GM18508 (cell line): Measurements from ENCODE around the gene PLAAT2.

ENCODE experiments used
- ATAC-seq: cut with Tn5 transposase; IDR thresholded peaks from one replicate; pipeline ENCODE4 v1.9.1; 2021; ENCODE audit warnings: moderate number of reproducible peaks; ENCODE audit not compliant: insufficient read depth, unreplicated experiment

PLAAT2 gene

DNA sequence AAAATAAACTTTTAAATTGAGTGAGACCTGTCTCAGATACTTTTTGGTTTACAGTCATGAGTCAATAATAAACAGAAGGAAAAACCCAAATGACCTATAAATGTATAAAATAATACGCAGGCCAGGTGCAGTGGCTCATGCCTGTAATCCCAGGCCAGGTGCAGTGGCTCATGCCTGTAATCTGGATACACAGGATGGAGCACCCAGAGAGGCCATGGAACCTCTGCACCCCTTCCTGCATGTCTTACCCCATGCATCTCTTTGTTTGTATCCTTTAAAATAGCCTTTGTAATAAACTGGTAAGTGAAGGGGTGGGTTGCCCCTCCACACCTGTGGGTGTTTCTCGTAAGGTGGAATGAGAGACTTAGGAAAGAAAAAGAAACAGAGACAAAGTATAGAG, 35.5 kb downstream of the PLAAT2 start:
- no peak for ATAC-seq

DNA sequence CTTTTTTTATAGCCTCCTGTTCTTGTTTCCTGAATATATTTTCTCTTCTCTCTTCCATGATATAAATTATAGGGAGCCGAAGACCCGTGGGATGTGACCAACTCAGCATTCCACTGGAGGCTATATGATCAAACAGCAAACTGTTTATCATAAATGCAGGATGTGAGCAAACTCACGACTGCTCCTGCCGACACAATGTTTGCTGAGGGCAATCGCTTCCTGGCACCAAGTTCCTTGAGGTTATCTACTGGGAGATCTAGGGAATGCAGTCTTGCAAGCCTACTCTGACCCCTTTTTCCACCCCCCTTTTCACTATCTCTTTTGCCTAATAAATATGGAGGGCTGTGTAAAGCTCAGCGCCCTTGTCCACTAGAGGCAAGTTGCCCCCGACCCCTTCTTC, 40.0 kb downstream of the PLAAT2 start:
- ATAC-seq = no peak

DNA sequence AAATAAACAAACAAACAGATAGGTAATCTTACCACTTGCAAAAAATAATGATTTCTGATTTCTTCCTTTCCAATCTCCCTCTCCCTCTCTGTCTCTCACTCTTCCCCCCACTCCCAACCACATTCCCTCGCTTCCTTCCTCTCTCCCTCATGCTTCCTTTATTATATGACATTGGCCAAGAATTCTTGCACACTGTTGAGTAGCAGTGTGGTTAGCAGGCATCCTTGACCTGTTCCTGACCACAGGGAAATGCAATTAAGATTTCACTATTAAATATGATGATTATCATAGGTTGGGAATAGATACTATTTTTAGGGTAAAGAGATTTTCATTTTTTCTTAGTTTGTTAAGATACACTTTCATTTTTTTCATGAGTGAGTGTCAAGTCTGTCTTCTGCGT, 41.3 kb downstream of the PLAAT2 start:
- ATAC-seq = no peak

DNA sequence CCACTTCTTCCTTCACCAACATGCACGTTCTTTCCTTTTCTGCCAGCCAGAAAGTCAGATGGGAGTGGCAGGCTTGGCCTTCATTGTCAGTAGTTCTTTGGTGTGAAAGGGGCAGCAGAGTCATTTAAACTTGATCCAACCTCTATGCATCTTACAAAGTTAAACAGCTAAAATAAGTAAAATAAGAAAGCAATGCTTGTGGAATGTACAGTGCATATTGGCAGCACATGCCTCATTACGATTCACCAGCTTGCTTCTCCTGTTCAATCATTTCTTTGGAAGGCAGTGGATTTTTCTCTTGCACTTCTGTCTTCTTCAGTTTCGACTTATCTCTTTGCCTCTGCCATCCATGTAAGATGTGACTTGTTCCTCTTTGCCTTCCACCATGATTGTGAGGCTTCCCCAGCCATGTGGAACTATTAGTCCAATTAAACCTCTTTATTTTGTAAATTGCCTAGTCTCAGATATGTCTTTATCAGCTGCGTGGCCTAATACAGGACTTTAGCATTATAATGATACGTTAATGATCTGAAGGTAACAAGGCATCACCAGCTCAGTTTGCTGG, 42.5 kb downstream of the PLAAT2 start:
- no peak for ATAC-seq

DNA sequence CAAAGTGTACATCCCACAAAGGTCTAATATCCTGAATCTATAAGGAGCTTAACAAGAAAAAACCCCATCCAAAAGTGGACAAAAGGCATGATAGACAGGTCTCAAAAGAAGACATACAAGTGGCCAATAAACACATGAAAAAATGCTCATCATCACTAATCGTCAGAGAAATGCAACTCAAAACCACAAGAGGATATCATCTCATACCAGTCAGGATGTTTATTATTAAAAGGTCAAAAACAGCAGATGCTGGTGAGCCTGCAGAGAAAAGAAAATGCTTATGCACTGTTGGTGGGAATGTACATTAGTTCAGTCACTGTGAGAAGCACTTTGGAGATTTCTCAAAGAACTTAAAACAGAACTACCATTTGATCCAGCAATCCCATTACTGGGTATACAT, 44.6 kb downstream of the PLAAT2 start:
- ATAC-seq = no peak

DNA sequence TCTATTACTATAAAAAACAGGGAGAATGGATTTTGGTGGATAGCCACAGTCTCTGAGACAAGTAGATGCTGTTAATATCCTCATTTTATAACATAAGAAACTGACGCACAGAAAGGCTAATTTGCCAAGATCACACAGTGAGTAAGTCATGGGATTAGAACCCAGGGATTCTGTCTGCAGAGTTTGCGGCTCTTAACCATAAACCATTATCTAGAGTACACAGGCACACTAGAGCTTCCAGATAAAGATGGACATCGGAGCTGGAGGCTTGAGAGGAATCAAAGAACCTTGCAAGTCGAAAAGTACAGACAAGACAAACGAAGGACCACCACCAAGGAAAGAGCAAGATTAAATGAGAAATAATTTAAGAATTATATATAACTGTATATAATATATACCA, 46.0 kb downstream of the PLAAT2 start:
- ATAC-seq = no peak

DNA sequence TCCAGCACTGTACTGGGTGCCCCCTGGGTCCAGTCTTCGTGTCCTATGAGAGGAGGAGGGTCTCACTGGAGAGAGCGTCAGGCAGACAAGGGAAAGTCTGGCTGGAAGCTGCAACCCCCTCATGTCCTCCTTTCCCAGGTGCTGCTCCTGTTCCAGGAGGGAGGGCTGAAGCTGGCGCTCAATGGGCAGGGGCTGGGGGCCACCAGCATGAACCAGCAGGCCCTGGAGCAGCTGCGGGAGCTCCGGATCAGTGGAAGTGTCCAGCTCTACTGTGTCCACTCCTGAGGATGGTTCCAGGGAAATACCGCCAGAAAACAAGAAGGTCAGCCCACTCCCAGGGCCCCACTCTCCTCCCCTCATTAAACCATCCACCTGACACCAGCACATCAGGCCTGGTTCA, 47.1 kb downstream of the PLAAT2 start:
- no peak for ATAC-seq

DNA sequence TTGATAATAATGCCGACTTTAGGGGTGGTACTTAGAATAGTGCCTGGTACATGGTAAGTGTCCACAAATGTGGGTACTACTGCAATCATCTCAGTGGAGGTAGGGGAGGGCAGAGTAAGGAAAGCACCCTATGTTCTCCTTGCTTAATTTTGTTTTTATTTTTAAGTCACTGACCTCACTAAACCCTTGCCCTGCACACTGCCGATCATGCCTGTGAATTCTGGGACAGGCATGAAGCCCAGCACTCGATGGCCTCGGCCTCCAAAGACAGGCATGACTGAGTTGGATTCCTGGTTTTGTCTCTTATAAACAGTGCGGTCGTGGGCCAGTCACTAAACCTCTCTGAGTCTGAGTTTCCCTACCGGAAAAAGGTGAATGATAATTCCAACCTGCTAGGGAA, 50.4 kb downstream of the PLAAT2 start:
- no peak for ATAC-seq

DNA sequence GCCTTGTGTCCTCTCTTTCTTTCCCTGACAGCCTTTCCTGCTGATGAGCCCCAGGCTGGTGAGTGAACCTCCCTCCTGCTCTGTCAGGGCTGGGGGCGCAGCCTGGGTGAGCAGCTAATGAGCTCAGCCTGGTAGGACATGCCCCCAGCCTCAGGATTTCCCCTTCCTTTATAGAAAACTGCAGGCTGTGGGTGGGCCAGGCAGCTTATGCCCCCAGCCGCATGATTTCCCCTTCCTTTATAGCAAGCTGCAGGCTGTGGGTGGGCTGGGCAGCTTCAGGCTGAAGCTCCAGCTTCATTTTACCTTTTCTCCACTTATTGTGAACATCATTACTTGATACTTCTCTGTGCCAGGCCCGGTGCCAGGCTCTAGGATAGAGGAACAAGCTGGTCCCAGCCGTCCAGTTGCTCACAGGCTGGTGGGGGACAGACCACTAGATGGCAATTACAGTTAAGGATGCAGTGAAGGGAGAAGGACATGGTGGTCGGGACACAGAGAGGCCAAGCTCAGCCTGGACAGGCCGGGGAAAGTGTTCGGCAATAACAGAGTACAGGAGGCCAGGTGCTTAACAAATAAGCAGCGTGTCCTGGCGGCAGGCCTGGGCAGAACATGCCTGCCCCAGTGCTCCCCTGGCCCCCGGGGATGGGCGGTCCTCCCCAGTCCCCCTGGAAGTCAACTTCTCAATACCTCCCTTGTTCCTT, 52.0 kb downstream of the PLAAT2 start:
- ATAC-seq = no peak

DNA sequence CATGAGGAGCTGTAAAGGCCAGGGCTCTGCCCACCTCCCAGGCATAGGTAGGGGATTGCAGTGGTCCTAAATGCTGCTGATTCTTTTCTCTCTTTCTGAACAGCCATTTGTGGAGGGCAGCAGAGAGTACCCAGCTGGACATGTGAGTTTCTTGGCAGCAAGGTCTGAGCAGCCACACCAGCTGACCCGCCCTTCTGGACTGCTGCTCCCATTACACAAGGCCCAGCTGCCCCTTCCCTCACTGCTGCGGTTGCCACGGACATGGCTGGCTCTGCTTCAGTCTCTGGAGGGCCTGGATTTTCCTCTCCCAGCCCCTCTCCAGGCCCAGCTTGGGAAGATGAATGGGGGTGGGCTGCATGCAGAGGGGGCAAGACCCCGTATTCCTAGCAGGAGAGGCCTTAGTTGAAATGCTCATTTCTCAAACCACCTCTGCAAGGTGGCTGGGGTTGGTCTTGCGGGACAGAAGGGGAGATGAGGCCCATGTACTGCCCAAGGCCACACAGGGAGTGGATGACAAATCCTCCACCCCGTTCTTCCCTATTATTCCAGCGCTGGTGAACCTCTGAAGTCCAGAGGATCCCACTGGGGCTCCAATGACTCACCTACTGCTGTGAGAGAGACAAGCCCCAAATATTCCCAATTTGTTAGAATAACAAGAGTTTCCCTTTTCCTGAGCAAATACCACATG, 52.7 kb downstream of the PLAAT2 start:
- no peak for ATAC-seq

DNA sequence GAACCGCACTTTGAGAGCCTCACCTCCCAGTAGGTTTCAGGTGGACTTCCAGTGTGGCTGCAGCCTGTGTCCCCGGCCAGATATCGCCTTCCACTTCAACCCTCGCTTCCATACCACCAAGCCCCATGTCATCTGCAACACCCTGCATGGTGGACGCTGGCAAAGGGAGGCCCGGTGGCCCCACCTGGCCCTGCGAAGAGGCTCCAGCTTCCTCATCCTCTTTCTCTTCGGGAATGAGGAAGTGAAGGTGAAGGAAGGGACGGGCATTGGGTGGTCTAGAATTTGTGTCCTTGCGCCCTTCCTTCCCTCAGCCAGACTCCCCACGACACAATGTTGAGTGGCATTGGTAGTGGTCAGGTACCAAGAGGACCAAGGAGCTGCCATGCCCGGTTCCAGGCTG, 54.4 kb downstream of the PLAAT2 start:
- no peak for ATAC-seq

DNA sequence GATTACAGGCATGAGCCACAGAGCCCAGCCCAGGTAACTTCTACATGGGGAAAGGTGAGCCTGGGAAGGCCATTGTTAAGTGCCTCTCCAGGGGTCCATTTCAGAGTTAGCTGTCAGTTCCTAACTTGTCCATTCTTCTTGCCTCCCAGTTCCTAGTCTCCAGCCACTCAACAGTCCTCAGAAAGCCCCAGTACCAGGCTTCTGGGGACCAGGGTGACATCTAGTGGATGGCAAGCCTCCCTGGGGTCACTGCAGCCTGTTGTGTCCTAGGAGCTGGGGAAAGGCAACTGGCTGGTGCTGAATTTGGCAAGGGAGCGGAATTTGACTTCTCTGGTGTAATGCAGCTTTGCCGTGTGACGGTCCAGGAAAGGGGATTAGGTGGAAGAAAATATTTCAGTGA, 55.2 kb downstream of the PLAAT2 start:
- no peak for ATAC-seq

DNA sequence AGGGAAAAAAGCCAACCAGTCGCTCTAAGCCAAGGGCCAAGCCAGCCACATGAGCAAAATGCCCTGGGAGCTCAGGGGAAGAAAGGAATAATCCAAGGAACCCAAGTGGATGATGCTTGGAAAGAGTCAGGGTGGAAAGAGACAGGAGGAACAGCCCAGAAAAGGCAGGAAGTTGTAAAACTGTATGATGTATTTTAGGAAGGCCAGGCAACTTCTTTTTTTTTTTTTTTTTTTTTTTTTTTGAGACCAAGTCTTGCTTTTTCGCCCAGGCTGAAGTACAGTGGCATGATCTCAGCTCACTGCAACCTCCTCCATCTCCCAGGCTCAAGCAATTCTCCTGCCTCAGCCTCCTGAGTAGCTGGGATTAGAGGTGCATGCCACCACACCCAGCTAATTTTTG, 55.7 kb downstream of the PLAAT2 start:
- no peak for ATAC-seq

DNA sequence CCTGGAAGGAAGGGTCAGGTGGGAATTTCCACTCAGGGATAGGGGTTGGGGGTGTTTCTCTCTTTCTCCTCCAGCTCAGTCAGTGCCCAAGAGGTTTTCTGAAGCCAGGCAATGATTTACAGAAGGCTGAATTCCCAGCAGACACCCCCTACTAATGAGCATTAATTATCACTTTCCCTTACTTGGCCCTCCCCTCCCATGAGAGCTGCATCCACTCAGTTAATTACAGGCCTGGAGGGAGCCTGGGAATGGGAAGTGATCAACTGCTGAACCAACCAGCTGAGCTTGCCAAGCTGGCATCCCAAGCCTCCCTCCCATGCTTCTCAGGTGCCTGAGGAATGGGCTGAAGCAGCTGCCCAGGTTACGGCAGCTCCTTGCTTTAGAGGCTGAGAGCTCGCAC, 56.3 kb downstream of the PLAAT2 start:
- no peak for ATAC-seq

DNA sequence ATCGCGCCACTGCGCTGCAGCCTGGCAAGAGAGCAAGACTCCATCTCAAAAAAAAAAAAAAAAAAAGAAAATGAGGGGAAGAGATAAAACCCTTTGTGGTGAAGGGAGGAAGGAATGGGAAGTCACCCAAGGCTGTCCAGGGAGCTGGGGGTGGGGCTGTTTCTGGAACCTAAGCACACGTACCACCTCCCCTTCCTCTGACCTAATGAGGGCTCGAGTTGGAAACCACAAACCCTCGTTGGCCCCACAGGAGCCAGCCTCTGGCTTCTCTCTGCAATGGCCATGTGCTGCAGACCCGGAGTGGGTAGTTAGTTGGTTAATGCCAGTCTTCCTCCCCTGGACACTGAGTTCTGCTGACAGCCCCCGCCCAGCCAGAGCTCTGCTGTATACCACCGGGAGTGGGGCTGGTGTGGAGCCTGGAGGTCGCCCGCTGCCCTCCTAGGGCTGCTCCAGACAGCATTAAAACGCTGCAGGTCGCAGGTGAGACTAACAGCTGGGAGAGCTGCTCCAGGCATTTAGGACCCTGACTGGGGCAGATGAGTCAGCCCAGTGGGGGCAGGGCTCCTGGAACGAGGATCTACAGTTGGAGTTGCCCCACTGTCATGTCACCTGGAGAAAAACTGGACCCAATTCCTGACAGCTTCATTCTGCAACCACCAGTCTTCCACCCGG, 57.2 kb downstream of the PLAAT2 start, which contains the start of gene LGALS12:
Gene LGALS12 (plus strand): TSS at position 228 of the 672 bp plus-strand sequence. CDS start 375 bp downstream, at position 603.
- ATAC-seq = no peak

DNA sequence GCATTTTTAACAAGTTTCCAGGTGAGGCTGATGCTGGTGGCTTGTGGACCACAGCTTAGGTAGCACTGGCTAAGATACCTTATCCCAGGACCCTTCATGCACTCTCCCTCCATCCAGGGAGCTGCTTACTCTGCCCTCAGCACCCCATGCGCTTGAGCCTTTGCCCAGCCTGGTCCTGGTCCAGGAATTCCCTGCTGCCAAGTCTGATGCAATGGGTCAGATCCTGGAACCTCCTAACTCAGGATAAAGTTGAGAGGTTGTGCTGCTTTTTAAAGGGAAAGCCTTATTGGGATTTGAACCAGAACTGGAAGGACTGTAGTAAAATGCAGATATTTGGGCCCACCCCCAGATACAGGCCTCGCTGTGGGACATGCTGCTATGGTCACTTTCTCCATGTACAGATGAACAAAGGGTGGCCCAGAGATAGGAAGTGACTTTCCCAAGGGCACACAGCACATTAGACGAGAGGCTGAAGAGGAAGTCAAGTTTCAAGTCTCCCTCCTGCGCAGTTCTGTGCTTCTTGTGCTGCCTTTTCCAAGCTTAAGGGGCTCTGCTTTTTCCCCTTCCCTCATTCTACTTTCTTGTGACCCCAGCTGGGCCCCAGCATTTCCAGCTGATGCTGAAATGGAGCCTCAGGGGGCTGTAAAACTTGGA, 58.1 kb downstream of the PLAAT2 start:
- ATAC-seq = no peak

DNA sequence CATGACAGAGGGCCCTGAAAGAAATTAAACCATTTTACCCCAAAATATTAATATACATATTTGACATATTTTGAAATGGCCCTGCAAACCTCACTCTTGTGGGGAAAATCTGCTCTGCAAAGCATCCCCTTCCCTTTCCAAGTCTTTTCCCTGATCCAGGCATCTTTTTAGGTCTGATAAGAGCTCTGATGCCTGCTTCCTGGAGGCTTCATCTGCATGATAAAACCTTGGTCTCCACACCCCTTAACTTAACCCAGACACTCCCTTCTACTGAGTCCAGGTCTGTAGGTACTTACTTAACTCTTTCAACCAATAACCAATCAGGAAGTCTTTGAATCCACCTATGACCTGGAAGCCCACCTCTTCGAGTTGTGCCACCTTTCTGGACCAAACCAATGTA, 59.1 kb downstream of the PLAAT2 start:
- no peak for ATAC-seq

DNA sequence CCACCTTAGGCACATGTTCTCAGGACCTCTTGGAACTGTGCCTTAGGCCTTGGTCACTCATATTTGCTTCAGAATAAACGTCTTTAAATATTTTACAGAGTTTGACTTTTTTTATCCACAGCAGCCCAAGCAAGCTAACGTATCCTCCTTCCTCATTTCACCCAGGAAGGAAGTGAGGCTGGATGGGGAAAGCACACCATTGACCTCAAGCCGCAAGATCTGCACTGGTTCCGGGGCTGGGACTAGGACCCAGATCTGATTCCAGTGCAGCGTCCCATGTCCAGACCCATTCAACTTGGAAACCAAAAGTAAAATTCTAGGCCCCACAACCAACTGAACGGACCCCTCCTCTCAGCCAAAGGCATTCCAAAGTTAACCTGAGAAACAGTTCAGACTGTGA, 59.7 kb downstream of the PLAAT2 start:
- ATAC-seq = no peak
